Endothelial cell (in vitro differentiated cells): ENCODE measurements around the gene C11orf21. TPM values are rescaled to one million over a fixed set of nuclear protein-coding genes. Genes with fewer than 3 reads are reported as not detected.

Experiments used
- DNase-seq: peaks from one replicate; pipeline ENCODE4 v3.0.0; 2021; ENCODE audit warnings: low spot score
- H3K27ac Mint-ChIP-seq: one replicate; pipeline ENCODE4 v1.8.0; 2021; ENCODE audit warnings: mixed read lengths, inconsistent platforms; ENCODE audit not compliant: unreplicated experiment
- H3K27me3 Mint-ChIP-seq: one replicate; pipeline ENCODE4 v1.8.0; 2021; ENCODE audit warnings: mild to moderate bottlenecking, moderate library complexity, mixed read lengths, inconsistent platforms; ENCODE audit not compliant: unreplicated experiment
- H3K36me3 Mint-ChIP-seq: one replicate; pipeline ENCODE4 v1.8.0; 2021; ENCODE audit warnings: mild to moderate bottlenecking, low read depth, mixed read lengths, inconsistent platforms; ENCODE audit not compliant: unreplicated experiment
- H3K4me1 Mint-ChIP-seq: one replicate; pipeline ENCODE4 v1.8.0; 2021; ENCODE audit warnings: mild to moderate bottlenecking, mixed read lengths, inconsistent platforms; ENCODE audit not compliant: unreplicated experiment
- H3K4me3 Mint-ChIP-seq: one replicate; pipeline ENCODE4 v1.8.0; 2021; ENCODE audit warnings: mild to moderate bottlenecking, mixed read lengths, inconsistent platforms; ENCODE audit not compliant: unreplicated experiment
- H3K9me3 Mint-ChIP-seq: one replicate; pipeline ENCODE4 v1.8.0; 2021; ENCODE audit warnings: mixed read lengths, inconsistent platforms; ENCODE audit not compliant: unreplicated experiment
- total RNA-seq: library from RNA; stranded (reverse); fragmentation: NEBNext Ultra II Directional; extraction: Animal tissue kit (Norgen Biotek cat#: 25700); gene quantifications from one replicate; pipeline ENCODE4 v1.2.1, GENCODE V29; 2021; ENCODE audit not compliant: unreplicated experiment
- TF ChIP-seq, protein P1 (sequence below): fragments of 200-600 bp; sonication (generic); IDR thresholded peaks from one replicate; pipeline ENCODE4 v1.5.0; 2021; ENCODE audit warnings: antibody characterized with exemption; ENCODE audit not compliant: unreplicated experiment

C11orf21 gene
- total RNA-seq, 1 donor from 2014 or later, result 0.13 TPM

DNA sequence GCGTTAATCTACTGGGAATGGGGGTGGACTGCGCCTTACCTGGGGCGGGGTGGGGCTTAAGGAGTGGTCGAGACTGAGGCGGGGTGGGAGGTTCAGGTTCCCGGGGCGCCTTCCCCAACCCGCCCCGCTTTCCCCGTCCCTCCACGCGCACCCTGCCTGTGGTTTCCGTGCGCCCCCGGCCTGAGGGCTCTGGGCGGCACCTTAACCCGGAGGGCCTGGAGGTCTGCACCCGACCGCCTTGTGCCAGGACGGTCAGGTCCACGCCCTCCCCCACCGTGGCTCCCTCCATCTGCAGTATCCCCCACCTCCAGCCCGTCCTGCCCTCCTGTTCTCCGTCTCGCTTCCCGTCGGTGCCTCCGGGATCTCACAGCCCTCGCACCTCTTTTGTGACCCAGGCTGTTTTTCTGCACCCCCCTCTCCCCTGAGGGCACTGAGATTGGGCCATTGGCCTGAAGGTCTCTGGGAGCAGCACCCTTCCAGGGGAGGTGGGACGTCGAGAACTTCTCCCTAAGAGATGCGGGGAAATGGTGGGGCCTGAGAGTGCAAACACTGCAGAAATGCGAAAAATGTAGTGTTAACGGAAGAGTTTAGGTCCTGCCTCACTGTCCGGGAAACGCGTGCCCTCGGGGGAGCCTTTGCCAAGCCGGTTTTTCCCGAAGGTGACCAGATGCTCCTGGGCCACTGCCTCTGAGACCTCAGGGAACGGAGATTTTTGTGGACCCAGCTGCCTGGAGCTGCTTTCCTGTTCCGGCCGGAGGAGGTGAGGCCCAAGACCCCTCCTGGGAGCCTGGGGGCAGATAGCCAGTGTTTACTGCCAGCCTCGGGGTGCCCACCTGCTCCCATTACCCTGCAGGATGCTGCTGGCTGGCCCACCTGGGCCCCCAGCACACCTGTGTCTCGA is 30.1 kb downstream of the C11orf21 start:
- no peak overlapping the region for H3K27ac Mint-ChIP-seq
- peak; percentile 3 for DNase-seq
- peaks cover 12% of the 10 kb centered on the region for H3K27me3 Mint-ChIP-seq
- H3K9me3 Mint-ChIP-seq, result no peaks in the 10 kb centered on the region
- H3K4me1 Mint-ChIP-seq, result no peaks in the 10 kb centered on the region
- TF ChIP-seq, protein P1, sequence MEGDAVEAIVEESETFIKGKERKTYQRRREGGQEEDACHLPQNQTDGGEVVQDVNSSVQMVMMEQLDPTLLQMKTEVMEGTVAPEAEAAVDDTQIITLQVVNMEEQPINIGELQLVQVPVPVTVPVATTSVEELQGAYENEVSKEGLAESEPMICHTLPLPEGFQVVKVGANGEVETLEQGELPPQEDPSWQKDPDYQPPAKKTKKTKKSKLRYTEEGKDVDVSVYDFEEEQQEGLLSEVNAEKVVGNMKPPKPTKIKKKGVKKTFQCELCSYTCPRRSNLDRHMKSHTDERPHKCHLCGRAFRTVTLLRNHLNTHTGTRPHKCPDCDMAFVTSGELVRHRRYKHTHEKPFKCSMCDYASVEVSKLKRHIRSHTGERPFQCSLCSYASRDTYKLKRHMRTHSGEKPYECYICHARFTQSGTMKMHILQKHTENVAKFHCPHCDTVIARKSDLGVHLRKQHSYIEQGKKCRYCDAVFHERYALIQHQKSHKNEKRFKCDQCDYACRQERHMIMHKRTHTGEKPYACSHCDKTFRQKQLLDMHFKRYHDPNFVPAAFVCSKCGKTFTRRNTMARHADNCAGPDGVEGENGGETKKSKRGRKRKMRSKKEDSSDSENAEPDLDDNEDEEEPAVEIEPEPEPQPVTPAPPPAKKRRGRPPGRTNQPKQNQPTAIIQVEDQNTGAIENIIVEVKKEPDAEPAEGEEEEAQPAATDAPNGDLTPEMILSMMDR, result no peak
- peaks cover 3% of the 10 kb centered on the region for H3K36me3 Mint-ChIP-seq
- H3K4me3 Mint-ChIP-seq, result no peak overlapping the region

DNA sequence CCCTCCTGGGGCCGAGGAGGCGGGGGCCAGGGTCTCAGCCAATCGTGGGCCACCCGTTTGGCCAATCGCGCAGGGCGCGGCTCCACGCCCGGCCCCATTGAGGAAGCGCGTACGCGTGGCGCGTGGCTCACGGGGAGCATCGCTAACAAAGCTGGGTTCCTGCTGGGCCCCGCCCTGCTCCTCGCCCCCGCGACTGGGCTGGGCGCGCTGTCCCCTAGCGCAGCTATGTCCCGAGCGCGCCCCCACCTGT is 30.7 kb downstream of the C11orf21 start:
- peak; percentile 2 for DNase-seq
- TF ChIP-seq, protein P1, result no peak

DNA sequence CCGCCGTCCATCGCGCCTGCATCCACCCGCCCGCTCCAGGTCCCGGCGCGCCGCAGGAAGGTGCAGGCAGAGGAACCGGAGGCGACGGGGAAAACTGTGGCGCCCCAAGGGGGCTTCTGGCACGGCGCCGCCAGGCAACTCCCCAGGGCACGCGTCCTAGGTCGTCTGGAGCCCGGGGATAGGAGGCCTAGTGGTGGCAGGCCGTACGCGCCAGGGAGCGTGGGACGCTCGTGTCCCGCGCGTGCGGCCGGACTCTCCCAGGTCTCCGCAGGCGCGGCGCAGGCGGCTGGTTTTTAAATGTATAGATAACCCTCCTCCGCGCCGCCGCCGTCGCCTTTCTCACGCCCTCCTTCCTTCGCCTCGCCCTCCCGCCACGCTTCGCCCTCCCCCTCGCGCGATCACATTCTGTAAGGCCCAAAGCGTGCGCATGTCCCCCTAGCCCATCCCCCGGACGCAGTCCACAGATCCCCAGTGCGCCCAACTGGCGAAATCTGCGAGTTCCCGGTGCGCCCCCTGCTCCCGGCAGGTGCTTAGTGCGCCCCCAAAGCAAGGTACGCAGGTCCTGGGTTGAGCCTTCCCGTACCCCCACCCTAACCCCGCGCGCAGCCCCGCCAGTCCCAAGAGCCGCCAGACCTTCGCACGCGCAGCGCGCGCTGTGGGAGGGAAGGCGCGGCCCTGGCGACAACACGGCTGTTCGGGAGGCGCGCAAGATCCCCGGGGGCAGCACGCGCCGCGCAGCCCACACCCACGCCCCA is 31.2 kb downstream of the C11orf21 start, which contains the start of gene ASCL2:
TSS of gene ASCL2 (minus strand) at position 267 of the 755 bp plus-strand sequence. CDS start at position 11, 256 bp downstream.
- Mint-ChIP-seq H3K36me3 (no peaks in the 10 kb centered on the region), H3K27me3 (peaks cover 14% of the 10 kb centered on the region), H3K9me3 (no peaks in the 10 kb centered on the region), H3K4me3 (no peak within 1 kb of the TSS), H3K4me1 (peaks cover 3% of the 10 kb centered on the region), H3K27ac (no peak within 1 kb of the TSS)
- TF ChIP-seq, protein P1, result no peak
- DNase-seq, result peak; percentile 4

More for the DNA sequence above, 30.7 kb downstream of the C11orf21 start:
- Mint-ChIP-seq H3K4me3 (no peak overlapping the region), H3K36me3 (peaks cover under 1% of the 10 kb centered on the region), H3K27ac (no peak overlapping the region), H3K27me3 (peaks cover 13% of the 10 kb centered on the region), H3K4me1 (peaks cover under 1% of the 10 kb centered on the region), H3K9me3 (no peaks in the 10 kb centered on the region)

DNA sequence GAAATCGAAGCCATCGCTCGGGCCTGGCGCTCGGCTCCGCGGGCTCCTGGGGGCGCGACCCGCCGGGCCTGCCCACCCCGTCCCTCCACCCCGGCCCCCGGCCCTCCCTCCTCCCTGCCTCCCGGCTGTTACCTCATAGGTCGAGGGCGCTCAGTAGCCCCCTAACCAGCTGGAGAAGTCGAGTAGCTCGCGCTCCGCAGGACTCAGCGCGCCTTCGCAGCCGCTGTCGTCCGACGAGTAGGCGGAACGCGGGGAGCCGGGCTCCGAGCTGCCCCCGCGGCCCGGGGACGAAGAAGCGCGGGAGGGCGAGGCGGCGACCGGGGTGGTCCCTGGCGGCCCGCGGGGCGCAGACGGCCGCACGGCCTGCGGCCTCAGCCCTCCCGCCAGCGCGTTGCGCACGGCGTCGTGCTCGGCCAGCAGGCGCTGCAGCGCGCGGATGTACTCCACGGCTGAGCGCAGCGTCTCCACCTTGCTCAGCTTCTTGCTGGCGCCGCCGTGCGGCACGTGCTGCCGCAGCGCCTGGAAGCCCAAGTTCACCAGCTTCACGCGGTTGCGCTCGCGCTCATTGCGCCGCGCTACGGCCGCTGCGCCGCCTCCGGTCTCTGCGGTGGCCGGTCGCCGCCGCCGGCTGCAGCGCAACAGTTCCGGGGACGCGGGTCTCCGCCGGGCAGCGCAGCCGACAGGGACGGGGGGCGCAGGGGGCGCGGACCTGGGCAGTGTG is 32.0 kb downstream of the C11orf21 start:
- Mint-ChIP-seq H3K4me3 (no peak overlapping the region), H3K36me3 (no peaks in the 10 kb centered on the region), H3K27ac (no peak overlapping the region), H3K4me1 (peaks cover 3% of the 10 kb centered on the region), H3K27me3 (peaks cover 14% of the 10 kb centered on the region), H3K9me3 (no peaks in the 10 kb centered on the region)
- peak; percentile 61 for DNase-seq
- TF ChIP-seq, protein P1, result peak; percentile 11
